GM19452 (cell line): ENCODE results near the gene DUSP15.

Experiments
- ATAC-seq: cut with Tn5 transposase; IDR thresholded peaks from one replicate; pipeline ENCODE4 v1.9.1; 2021; ENCODE audit not compliant: unreplicated experiment

Gene DUSP15

DNA sequence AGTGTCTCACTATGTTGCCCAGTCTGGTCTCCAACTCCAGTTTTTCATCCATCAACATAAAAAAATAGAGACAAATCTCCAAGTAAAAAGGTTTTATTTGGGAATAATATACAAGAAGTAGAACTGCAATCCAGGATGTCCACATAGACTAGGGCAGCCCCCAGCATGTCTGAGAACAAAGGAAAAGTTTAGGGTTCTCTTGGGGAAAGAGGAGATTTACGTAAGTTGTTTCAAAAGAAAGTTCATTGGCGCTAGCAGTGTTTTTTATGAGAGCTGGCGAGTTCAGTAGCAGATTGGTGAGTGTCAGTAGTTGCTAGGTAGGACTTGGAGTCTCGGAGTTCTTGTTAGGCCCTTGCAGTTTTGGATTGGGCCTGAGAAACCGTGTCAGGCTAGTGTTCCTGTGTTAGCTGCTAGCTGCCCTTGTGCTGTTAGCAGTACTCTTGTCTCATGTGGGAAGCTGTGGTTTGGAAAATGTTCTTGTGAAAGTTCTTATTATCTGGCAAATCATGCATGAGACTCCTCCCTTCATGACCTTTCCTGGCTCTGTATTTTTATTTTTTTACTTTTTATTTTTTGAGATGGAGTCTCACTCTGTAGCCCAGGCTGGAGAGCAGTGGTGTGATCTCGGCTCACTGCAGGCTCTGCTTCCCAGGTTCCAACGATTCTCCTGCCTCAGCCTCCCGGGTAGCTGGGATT, 24.8 kb upstream of the DUSP15 start:
- peak; percentile 91 for ATAC-seq

GRCh38 chr20:31890646-31891045, 20.3 kb upstream of the DUSP15 start:
- ATAC-seq: no peak

GRCh38 chr20:31883829-31884228, 13.5 kb upstream of the DUSP15 start:
- ATAC-seq: no peak

- no peak for ATAC-seq
These were observed 11.6 kb upstream of the DUSP15 start for GRCh38 chr20:31881945-31882344.

GRCh38 chr20:31879143-31879987, 9.0 kb upstream of the DUSP15 start:
- ATAC-seq: peak; percentile 77

DNA sequence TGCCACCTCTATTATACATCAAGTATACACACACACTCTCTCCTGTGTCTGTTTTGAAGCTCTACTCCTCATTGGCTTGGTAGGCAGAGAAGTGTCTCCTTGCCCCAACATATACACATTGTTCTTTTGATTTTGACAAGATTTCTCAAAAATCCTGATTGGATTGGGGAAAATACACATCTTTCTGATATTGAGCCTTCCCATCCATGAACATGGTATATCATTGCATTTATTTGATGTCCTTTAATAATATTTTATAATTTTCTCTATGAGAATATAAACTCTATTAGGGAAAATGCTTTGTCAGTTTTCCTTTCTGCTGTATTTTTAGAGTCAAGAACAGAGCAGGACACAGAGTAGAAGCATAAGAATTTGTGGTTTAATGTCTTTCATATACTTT, 7.4 kb upstream of the DUSP15 start:
- ATAC-seq: no peak

GRCh38 chr20:31875671-31876070, 5.3 kb upstream of the DUSP15 start:
- no peak for ATAC-seq

DNA sequence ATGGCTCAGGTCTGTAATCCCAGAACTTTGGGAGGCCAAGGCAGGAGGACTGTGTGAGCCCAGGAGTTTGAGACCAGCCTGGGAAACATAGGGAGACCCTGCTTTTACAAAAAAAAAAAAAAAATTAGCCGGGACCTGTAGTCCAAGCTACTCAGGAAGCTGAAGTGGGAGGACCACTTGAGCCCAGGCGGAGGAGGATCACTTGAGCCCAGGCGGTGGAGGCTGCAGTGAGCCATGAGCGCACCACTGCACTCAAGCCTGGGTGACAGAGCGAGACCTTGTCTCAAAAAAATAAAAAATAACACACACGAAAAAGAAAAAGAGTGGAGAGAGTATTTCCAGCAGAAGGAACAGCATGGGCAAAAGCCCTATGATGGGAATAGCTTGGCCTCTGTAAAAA, 2.1 kb upstream of the DUSP15 start:
- no peak for ATAC-seq

GRCh38 chr20:31871618-31871954, 1.3 kb upstream of the DUSP15 start:
- no peak for ATAC-seq

DNA sequence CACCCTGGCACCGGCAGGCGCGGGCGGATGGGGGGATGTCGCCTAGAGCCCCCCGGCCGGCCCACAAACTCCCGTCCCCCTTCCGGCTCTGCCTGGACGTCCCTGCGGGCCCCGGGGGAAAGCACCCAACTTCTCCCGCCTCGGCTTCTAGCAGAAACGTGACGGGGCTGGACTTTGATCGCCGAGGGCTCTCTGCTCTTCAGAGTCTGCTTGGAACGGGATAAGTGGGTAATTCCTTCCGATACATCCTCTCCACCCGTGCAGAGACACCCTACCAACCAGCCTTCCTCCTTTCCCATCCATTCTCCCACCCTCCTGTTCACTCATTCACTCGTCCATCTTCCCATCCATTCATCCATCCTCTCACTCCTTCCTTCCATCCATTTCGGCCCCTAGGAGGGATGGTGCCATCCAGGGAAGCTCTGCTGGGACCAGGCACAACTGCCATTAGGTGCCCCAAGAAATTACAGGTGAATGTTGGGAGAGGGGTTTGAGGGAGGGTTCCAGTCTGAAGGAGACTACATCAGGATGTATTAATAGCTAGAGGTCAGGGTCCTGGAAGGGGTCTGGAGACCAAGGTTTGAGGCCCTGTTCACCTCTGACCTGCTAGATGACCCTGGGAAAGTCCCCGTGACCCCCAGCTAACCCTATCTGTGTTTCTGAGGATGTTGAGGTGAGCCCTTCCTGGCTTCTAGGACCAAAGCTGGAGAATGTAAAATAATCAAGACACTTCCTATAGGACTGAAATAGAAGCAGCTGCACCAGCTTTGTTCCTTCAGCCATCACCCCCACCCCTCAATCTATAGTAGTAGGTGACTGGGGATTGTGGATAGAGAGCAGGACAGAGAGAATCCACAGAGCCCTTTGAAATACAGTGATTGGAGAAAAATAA, 645 bp upstream of the DUSP15 start:
- ATAC-seq: no peak

DNA sequence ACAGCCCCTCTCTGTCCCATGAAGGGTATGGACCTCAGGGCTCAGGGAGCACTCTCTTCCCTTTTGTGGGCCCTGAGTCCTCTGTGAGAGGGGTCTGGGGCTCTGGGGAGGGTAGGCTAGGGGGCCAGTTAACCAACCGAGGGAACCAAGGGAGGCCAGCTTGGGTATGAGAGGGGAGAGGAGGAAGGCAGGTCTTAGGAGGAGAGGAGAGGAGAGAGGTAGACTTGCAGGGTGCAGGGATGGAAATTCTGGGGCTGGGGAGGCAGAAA, 720 bp downstream of the DUSP15 start:
- no peak for ATAC-seq

DNA sequence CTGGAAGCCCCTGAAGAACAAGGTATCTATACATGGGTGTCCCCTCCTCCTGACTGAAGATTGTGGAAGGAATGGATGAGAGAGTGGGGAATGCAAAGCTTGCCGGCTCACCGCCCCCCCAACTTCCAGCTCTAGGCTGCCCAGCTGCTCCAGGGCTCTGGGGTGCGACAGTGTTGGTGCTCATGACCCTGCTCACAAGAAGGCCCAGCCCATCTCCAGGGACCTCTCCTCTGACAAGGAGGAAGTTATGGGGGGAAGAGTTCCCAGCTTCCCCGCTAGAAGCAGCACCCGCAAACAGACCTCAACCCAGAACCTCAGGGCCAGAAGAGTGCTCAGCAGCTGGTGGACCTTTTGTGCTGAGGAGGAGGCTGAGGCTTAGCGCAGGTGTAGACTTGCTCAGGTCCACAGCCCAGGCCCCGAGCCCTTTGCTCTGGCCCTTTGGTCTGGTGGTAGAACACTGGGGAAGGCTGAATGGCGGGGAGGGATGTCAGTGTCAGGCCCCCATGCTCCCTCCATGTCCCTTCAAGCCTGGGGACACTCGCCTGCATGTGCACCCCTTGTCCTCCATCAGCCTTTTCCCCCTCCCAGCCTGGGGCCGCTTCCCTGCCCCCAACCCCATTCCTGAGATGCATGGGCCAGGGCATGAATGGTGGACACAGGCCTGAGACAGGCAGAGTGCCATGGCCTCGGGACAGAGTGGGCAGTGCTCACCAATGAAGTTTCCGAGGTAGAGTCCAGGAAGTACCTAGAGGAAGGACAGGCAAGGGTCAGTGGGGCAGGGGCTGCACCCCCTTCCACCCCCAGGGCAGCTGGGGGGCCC, 1.3 kb downstream of the DUSP15 start:
- no peak for ATAC-seq

GRCh38 chr20:31866221-31866620, 4.1 kb downstream of the DUSP15 start:
- no peak for ATAC-seq

GRCh38 chr20:31864521-31865400, 5.6 kb downstream of the DUSP15 start:
- ATAC-seq: no peak

GRCh38 chr20:31863296-31864085, 6.8 kb downstream of the DUSP15 start:
- no peak for ATAC-seq

GRCh38 chr20:31862506-31862905, 7.8 kb downstream of the DUSP15 start:
- ATAC-seq: no peak

- ATAC-seq: no peak
These were observed 8.2 kb downstream of the DUSP15 start for GRCh38 chr20:31862157-31862470.

GRCh38 chr20:31861385-31862156, 8.8 kb downstream of the DUSP15 start:
- ATAC-seq: no peak

DNA sequence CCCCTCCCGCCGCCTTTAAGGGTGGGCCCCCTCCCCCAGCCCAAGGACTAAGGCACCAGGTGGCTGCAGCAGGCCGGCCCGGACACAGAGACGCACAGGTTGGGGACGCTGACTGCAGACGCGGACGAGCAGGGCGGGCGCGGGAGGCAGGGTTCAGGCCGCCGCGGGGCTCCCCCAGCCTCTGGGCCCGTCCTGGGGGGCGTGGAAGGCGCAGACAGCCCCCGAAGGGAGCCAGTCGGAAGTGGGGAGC, 9.3 kb downstream of the DUSP15 start:
- ATAC-seq: no peak
